Skin of body (tissue), 2 donors: Measurements from ENCODE around the gene LEF1. TPM values are rescaled to one million over a fixed set of nuclear protein-coding genes. Genes with fewer than 3 reads are reported as not detected.
"Not testable (repeated sequence)": the region's sequence is repeated elsewhere in the genome, so short reads cannot be mapped to it uniquely, and the experiment has no call there.

Experiments
- DNase-seq: peaks from one replicate; lab custom pipeline; 2025; lab: John Stamatoyannopoulos, UW
- total RNA-seq: library from RNA; depleted of rRNA; stranded (reverse); fragments of >200 nt; gene quantifications from one replicate; pipeline ENCODE4 v1.2.3, GENCODE V29; 2014

The LEF1 gene
- total RNA-seq, 1 donor from 2014 or later = 38.1 TPM

DNA sequence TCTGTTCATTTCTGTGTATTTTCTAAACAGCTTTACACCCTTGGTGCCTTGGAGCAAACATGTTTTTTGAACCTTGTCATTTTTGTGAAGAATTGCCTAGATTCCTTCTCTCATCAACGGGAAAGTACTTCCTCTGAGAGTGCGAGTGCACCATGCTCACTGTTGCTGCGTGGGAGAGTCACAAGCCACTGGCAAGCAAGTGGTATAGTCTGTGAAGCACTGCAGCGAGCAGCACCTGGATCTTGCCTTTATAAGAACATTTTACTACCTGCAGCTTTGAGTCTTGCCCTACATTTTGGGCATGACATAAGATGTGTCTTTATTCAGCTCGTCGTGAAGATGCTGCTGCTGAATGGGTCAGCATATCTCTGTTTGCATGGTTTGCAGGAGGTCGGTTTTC, 134.2 kb downstream of the LEF1 start:
- DNase-seq = no peak

GRCh38 chr4:108033348-108033747, 135.4 kb downstream of the LEF1 start:
- DNase-seq = no peak

GRCh38 chr4:108031427-108032083, 137.2 kb downstream of the LEF1 start:
- no peak for DNase-seq

DNA sequence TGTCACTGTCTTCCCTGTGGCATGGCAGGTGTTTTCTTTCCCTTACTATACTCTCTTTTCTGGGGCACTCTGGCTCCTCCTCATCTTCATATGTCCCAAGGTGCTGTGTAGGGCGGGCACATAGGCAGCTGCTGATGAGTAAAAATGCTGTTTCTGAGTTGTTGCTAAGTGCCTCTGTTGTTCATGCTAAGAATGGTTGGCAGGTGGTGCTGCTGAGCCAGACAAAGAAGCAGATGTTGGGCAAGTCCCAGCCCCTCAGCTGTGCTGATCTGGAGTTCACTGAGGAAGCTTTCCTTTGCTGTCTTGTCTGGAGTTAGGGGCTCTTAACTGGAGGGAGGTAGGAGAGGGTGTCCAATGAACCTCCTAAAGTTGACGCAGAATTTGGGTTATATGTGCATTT, 138.4 kb downstream of the LEF1 start:
- DNase-seq = peak; percentile 72

GRCh38 chr4:108029731-108030130, 139.0 kb downstream of the LEF1 start:
- DNase-seq = no peak

- DNase-seq = no peak
These were observed 139.6 kb downstream of the LEF1 start for GRCh38 chr4:108029016-108029720.

GRCh38 chr4:108024878-108025165, 143.9 kb downstream of the LEF1 start:
- DNase-seq = no peak

- DNase-seq = no peak
These were observed 144.5 kb downstream of the LEF1 start for GRCh38 chr4:108024085-108024877.

DNA sequence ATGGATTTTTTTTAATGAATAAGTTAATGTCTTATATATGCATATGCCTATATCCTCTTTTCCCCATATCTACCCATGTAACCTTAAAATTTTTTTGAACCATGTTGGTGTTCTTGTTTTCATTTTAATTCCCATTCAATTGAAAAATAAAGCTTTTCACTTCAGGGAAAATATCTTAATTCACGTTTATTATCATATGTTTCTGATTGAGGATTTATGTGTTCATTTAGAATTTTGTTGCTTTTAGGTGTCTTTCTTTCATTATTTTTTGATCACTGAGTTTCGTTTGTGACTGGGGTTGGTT, 149.9 kb downstream of the LEF1 start:
- DNase-seq = no peak

DNA sequence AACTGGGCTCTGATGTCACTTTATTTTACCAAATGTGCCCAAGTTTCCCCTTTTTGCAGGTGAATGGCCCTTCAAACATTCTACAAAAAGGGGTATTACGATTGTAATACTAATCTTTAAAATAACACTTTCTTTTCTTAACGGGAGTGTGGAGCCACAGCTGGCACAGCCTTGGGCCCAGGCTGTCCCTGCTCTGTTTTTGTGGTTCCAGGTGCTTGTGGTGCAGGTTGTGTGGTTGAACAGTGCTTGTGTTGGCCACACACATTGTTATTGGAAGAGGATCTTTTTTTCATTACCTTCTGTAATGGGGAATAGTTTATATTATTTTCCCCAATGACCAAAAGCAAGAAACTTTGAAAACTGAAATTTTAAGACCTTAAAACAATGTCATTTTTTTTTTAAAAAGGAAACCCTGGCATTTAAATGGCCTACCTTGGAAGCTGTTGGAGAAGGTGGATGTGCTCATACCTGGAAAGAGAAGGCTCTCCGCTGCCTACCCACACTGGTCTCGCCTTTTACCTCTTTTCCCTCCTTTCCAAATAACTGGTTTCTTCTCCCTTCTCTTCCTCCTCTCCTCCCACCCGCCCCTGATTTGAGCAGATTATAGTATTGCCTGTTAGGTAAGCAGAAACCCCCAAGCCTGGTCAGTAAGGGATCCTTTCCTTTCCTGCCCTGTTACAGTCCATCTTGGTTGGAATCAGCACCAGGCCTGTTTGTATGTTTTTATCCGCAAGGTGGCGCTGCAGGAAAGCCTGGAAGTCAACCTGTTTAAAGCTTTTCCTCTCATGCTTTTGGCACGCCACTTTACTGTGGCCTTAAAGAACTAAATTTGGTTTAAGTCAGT, 150.5 kb downstream of the LEF1 start:
- peak; percentile 42 for DNase-seq

DNA sequence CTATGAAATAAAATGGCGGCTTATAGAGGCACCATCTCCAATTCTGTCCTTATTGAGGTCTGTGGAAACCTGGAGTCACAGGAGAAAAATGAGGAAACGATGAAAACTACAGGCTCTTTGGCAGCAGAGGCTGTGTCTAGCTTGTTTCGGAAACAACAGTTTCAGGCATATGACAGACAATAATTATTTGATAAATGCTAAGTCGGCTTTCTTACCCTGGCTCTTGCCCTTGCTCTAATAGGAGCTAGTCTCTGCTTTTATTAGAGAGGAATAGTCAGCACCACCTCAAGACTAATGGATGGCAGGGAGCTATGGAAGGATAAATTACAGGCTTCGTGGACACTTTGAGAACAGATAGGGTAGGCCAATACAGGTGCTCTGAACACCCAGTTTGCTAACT, 154.8 kb downstream of the LEF1 start:
- no peak for DNase-seq

DNA sequence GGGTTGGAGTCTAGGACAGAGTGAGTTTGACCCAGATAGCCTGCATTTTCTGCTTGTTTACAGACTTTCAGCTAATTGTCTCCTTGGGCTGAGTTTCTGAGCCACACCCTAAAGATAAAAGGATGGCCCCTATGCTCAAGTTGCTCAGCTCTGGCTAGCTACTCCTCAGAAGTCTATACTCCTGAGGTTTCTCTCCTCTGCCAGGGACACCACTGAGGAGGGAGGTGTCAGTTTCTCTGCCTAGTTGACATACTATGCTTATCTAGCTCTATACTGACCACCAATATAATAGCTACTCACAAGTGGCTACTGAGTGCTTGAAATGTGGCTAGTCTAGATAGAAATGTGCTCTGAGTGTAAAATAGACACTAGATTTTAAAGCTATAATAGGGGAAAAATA, 155.4 kb downstream of the LEF1 start:
- DNase-seq = no peak

GRCh38 chr4:108012382-108012781, 156.3 kb downstream of the LEF1 start:
- DNase-seq = not testable (repeated sequence)

- no peak for DNase-seq
These were observed 158.6 kb downstream of the LEF1 start for GRCh38 chr4:108010167-108010566.

- no peak for DNase-seq
These were observed 160.0 kb downstream of the LEF1 start for GRCh38 chr4:108008721-108009120.

- DNase-seq = no peak
These were observed 160.7 kb downstream of the LEF1 start for GRCh38 chr4:108007984-108008383.

DNA sequence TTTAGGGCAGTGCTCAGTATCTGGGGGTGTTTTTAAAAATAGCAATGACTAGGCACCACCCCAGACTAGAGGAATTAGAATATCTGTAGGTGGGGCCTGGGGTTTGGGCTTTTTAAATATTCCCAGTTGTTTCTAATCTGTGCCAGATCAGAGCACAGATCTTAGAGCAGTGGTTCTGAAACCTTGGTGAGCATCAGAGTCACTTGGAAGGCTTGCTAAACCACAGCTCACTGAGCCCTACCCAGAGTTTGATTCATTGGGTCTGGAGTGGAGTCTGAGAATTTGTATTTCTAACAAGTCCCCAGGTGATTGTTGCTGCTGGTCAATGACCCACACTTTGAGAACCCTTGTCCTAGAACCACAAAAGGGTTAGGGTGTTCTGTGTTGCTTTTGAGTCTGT, 162.4 kb downstream of the LEF1 start:
- DNase-seq = no peak

GRCh38 chr4:108005807-108006206, 162.9 kb downstream of the LEF1 start:
- no peak for DNase-seq

GRCh38 chr4:108004646-108005045, 164.1 kb downstream of the LEF1 start:
- DNase-seq = no peak

GRCh38 chr4:108003982-108004515, 164.7 kb downstream of the LEF1 start:
- no peak for DNase-seq

DNA sequence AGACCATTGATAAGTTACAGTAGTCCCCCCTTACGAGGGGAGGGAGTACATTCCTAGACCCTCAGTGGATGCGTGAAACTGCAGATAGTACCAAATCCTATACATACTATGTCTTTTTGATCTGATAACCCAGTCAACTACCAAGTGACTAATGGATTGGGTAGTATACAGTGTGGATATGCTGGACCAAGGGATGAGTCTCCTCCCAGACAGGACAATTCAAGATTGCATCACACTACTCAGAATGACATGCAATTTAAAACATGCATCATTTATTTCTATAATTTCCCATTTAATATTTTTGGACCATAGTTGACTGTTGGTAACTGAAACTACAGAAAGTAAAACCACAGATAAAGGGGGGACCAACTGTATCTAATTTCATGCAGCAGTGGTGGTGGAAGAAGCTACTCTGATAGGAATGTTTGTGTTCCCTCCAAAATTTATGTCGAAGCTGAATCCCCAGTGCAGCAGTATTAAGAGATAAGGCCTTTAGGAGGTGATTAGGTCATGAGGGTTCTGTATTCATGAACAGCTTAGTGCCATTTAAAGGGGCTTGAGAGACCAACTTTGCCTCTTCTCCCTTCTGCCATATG, 167.1 kb downstream of the LEF1 start:
- DNase-seq = no peak
